ENCODE measurements around the gene HDGFL2. TPM values are rescaled to one million over a fixed set of nuclear protein-coding genes. Genes with fewer than 3 reads are reported as not detected.
A peak's percentile ranks its signal among the peaks of the same experiment; 100 is the strongest.

HDGFL2 gene
- total RNA-seq, 1 experiment from 2014 or later, result 108 TPM

- Mint-ChIP-seq H3K4me1 (no peaks in the 10 kb centered on the region), H3K27me3 (ENCODE audit: low read depth) (no peaks in the 10 kb centered on the region), H3K4me3 (no peak overlapping the region), H3K27ac (no peak overlapping the region), H3K36me3 (ENCODE audit: insufficient read depth in 1 of 3, low read depth in 3 of 3) (peaks cover 25 to 55% (median 44%) of the 10 kb centered on the region in 3 experiments; a peak in 6 of 7 replicates), H3K9me3 (no peaks in the 10 kb centered on the region)
- no peak overlapping the region for H3K4ac ChIP-seq (ENCODE audit: low read depth, low read length)
- no peak overlapping the region for H2BK120ac ChIP-seq (ENCODE audit: low read depth, low read length, poor library complexity, severe bottlenecking)
- H3K4me1 ChIP-seq (ENCODE audit: insufficient read depth, low read length), result no peaks in the 10 kb centered on the region; the same call in 1 of the 2 replicates
- H3T11ph ChIP-seq (ENCODE audit: low read length), result no peak overlapping the region
- H3K14ac ChIP-seq (ENCODE audit: insufficient read depth, low read length), result no peak overlapping the region
- H3K79me1 ChIP-seq (ENCODE audit: insufficient read depth, low read depth, low read length, poor library complexity, severe bottlenecking), result no peaks in the 10 kb centered on the region
- no peaks in the 10 kb centered on the region for H3K79me2 ChIP-seq (ENCODE audit: insufficient read depth, low read length)
- H4K20me1 ChIP-seq (ENCODE audit: control insufficient read depth, insufficient read depth, insufficient read length), result peaks cover 3% of the 10 kb centered on the region
- H3K56ac ChIP-seq (ENCODE audit: insufficient read length, low read depth, low read length), result no peak overlapping the region
- H2AFZ ChIP-seq (ENCODE audit: low read length), result no peak overlapping the region
- no peak overlapping the region for H4K5ac ChIP-seq (ENCODE audit: insufficient read length, low read depth, low read length)
- no peak overlapping the region for H2BK15ac ChIP-seq (ENCODE audit: low read depth, low read length)
- no peak overlapping the region for H2BK20ac ChIP-seq (ENCODE audit: low read depth, low read length, poor library complexity, severe bottlenecking)
- DNase-seq, result peak; percentile 18
- H2AK5ac ChIP-seq (ENCODE audit: insufficient read length, low read length), result no peak overlapping the region
- H3K23ac ChIP-seq (ENCODE audit: insufficient read length, low read depth, low read length), result no peak overlapping the region
- no peaks in the 10 kb centered on the region for H3K23me2 ChIP-seq (ENCODE audit: insufficient read length, low read depth, low read length, poor library complexity, severe bottlenecking)
- H3K4me2 ChIP-seq (ENCODE audit: insufficient read depth, insufficient read length, low read length), result no peak overlapping the region
- no peak overlapping the region for H3K27ac ChIP-seq (ENCODE audit: insufficient read length, low read depth, low read length)
- H3K9me3 ChIP-seq (ENCODE audit: control insufficient read depth, low read depth, low read length), result no peaks in the 10 kb centered on the region
- H2BK5ac ChIP-seq (ENCODE audit: insufficient read length, low read length), result no peak overlapping the region
- no peak overlapping the region for H3K9ac ChIP-seq (ENCODE audit: extremely low read depth, insufficient read length, low read length)
- H2BK12ac ChIP-seq (ENCODE audit: insufficient read length, low read depth, low read length), result no peak overlapping the region
- no peak overlapping the region for H4K8ac ChIP-seq (replicated peaks; ENCODE audit: insufficient read length, low read depth, low read length)
- H3K18ac ChIP-seq (ENCODE audit: insufficient read length, low read depth, low read length), result no peak overlapping the region
- no peaks in the 10 kb centered on the region for H3K27me3 ChIP-seq (ENCODE audit: insufficient read depth, low read length)
- TF ChIP-seq CTCF (conservative IDR thresholded peaks at IDR 0.05), result no peak
- H4K91ac ChIP-seq (ENCODE audit: insufficient read length, low read depth, low read length), result no peak overlapping the region
- WGBS (ENCODE audit: extremely low coverage, insufficient read length, low lambda C conversion rate), result no CpG with 5 or more reads among the region's 29 CpGs
Measured at GRCh38 chr19:4488496-4488895, 16.4 kb downstream of the HDGFL2 start.

All from H9 (cell line).